K562 (cell line): Measurements from ENCODE around the gene GPR142. TPM values are rescaled to one million over a fixed set of nuclear protein-coding genes. Genes with fewer than 3 reads are reported as not detected.

Experiments
- FOSL1 ChIP-seq: fragments of 200-800 bp; sonication (Bioruptor generic); conservative IDR thresholded peaks from 2 replicates; pipeline ENCODE4 v1.6.1; 2016; ENCODE audit warnings: missing genetic modification characterization, missing compliant biosample characterization
- FOXK1 ChIP-seq: sonication (generic); formaldehyde crosslinking; IDR thresholded peaks from 2 replicates; pipeline ENCODE4 v1.8.0; 2022; ENCODE audit warnings: missing genetic modification reagents, mild to moderate bottlenecking, borderline replicate concordance
- HNRNPL ChIP-seq: fragments of 200-400 bp; formaldehyde crosslinking; IDR thresholded peaks from 2 replicates; pipeline ENCODE4 v1.6.1; 2017; ENCODE audit warnings: low read depth, mild to moderate bottlenecking, low read length
- MCM5 ChIP-seq: fragments of 450-650 bp; IDR thresholded peaks from 2 replicates; pipeline ENCODE4 v1.6.1; 2016; ENCODE audit warnings: low read depth
- MED1 ChIP-seq: sonication (generic); formaldehyde crosslinking; IDR thresholded peaks from 2 replicates; pipeline ENCODE4 v1.8.1; 2023; ENCODE audit warnings: missing genetic modification reagents, borderline replicate concordance
- NRF1 ChIP-seq, 2 experiments: fragments of 450-650 bp; IDR thresholded peaks in 1 of 2; conservative IDR thresholded peaks in 1 of 2; 2 replicates each; pipeline ENCODE4 v1.6.1; 2014; ENCODE audit warnings: mild to moderate bottlenecking in 2 of 2
- PHF8 ChIP-seq: fragments of 200-600 bp; sonication (generic); IDR thresholded peaks from 2 replicates; pipeline ENCODE4 v1.6.1; 2012; ENCODE audit warnings: mixed run types, mild to moderate bottlenecking, inconsistent platforms, low read length, moderate library complexity, borderline replicate concordance
- RCOR1 ChIP-seq, 2 experiments: IDR thresholded peaks; 2 replicates each; pipeline ENCODE4 v1.6.1; 2012; ENCODE audit warnings: low read depth in 2 of 2, low read length in 2 of 2, borderline replicate concordance in 1 of 2, improper control_type of control experiment in 1 of 2
- RHOXF2B ChIP-seq: fragments of 250-450 bp; sonication (Bioruptor Pico); conservative IDR thresholded peaks from 2 replicates; pipeline ENCODE4 v1.5.1; 2021
- SMAD4 ChIP-seq: fragments of 250-450 bp; sonication (Bioruptor Pico); conservative IDR thresholded peaks from 2 replicates; pipeline ENCODE4 v1.8.0; 2021; ENCODE audit warnings: inconsistent platforms, mild to moderate bottlenecking, moderate library complexity
- TSC22D4 ChIP-seq: fragments of 450-650 bp; IDR thresholded peaks from 2 replicates; pipeline ENCODE4 v1.6.1; 2016; ENCODE audit warnings: missing genetic modification characterization, missing biosample characterization, control low read depth
- ZBTB17 ChIP-seq: fragments of 450-650 bp; formaldehyde crosslinking; IDR thresholded peaks from 2 replicates; pipeline ENCODE4 v1.4.0; 2020; ENCODE audit warnings: mild to moderate bottlenecking
- ZKSCAN1 ChIP-seq: fragments of 150-350 bp; IDR thresholded peaks from 2 replicates; pipeline ENCODE4 v1.6.1; 2016; ENCODE audit warnings: low read depth, low read length
- ZNF431 ChIP-seq: sonication (generic); formaldehyde crosslinking; IDR thresholded peaks from 2 replicates; pipeline ENCODE4 v1.8.0; 2022; ENCODE audit warnings: mild to moderate bottlenecking, missing genetic modification reagents
- ZNF444 ChIP-seq: fragments of 250-450 bp; sonication (Bioruptor Pico); IDR thresholded peaks from 2 replicates; pipeline ENCODE4 v1.4.0; 2020; ENCODE audit warnings: mild to moderate bottlenecking, moderate library complexity
- ZNF707 ChIP-seq: fragments of 250-450 bp; sonication (Bioruptor Pico); conservative IDR thresholded peaks from 2 replicates; pipeline ENCODE4 v1.8.0; 2022; ENCODE audit warnings: inconsistent platforms, mild to moderate bottlenecking, moderate library complexity
- polyA plus RNA-seq, 8 experiments: library from polyadenylated mRNA; depleted of rRNA in 4 of 8; stranded (reverse) in 5 of 8; unstranded in 3 of 8; fragments of >200 nt; fragmentation: Nextera tagmentation in 2 of 8; fragmentation: Illumina TruSeq in 1 of 8; extraction: Ambion mirVana in 2 of 8; extraction: Trizol in 1 of 8; gene quantifications; 2 replicates each; pipeline versions ENCODE4 v1.2.1 to v1.2.3, GENCODE V29; 2011 to 2014; ENCODE audit warnings: inconsistent platforms in 1 of 8, missing spikeins in 1 of 8
- total RNA-seq, 7 experiments: library from RNA; depleted of rRNA in 6 of 7; stranded (reverse); fragments of >200 nt in 6 of 7; fragmentation: Illumina TruSeq in 2 of 7; extraction: Trizol in 2 of 7; gene quantifications; 2 replicates each; pipeline versions ENCODE4 v1.2.1 to v1.2.3, GENCODE V29; 2011 to 2021; ENCODE audit warnings: low replicate concordance in 1 of 7
- TF ChIP-seq, protein P1 (sequence below), 3 experiments: fragments of 200-800 bp in 1 of 3; sonication (Bioruptor generic) in 1 of 3; sonication (generic) in 1 of 3; formaldehyde crosslinking in 1 of 3; IDR thresholded peaks; 2 replicates each; pipeline versions ENCODE4 v1.6.1 to v1.8.0; 2016 to 2022; ENCODE audit warnings: mild to moderate bottlenecking in 2 of 3, missing compliant biosample characterization in 2 of 3, missing genetic modification characterization in 2 of 3, missing genetic modification reagents in 1 of 3
- TF ChIP-seq, protein P2 (sequence below), 3 experiments: IDR thresholded peaks in 2 of 3; conservative IDR thresholded peaks in 1 of 3; 2 replicates each; pipeline ENCODE4 v1.5.1; 2011 to 2012; ENCODE audit warnings: low read length in 3 of 3, mild to moderate bottlenecking in 3 of 3, control low read depth in 2 of 3, improper control_type of control experiment in 1 of 3, inconsistent platforms in 1 of 3, low read depth in 1 of 3, mixed read lengths in 1 of 3, moderate library complexity in 1 of 3; ENCODE audit not compliant: insufficient read depth in 2 of 3
- TF ChIP-seq, protein P3 (sequence below): IDR thresholded peaks from 3 replicates; pipeline ENCODE4 v1.6.1; 2011; ENCODE audit warnings: borderline replicate concordance, mild to moderate bottlenecking, moderate library complexity; ENCODE audit not compliant: insufficient read length; ENCODE audit errors: extremely low read depth
- TF ChIP-seq, protein P4 (sequence below): fragments of 250-450 bp; sonication (Bioruptor Pico); IDR thresholded peaks from 2 replicates; pipeline ENCODE4 v1.8.0; 2021; ENCODE audit warnings: borderline replicate concordance, mild to moderate bottlenecking, moderate library complexity; ENCODE audit not compliant: poor library complexity, severe bottlenecking

The GPR142 gene
- total and polyA plus RNA-seq, 9 of the 15 experiments (the other 6 are each of a cell fraction or from before 2014, with no cell fraction given), result not detected

DNA sequence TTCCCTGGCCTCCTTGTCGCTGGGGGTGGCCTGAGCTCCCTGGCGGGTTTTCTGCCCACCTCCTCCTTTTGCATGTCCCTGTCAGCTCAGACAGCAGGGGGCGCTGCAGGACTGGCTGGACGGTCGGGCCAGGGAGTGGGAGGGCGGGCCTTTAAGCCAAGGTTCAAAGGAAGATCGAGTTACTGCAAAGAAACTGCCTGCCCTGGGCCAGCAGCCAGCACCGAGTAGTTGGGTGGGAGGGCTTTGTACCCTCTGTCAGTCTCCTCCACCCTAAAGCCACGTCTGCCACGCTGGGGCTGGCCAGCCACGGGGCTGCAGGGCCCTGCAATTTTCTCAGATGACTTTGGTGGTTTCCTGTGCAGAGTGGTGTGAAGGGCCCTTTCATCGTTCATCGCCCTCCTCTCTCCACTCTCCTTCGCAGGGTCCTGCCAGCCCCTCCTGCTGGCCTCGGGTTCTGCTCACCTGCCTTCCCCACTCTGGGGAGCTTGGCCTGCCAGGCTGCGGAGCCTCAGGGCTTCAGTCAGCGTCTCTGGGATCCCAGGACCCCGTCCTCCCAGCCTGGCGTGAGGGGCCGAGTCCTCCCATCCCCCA lies 12.3 kb downstream of the GPR142 start (continued):
- TF ChIP-seq MED1 (no peak), FOXK1 (CRISPR knock-in tag) (no peak), ZNF707 (CRISPR knock-in tag) (no peak), SMAD4 (CRISPR knock-in tag) (no peak), ZKSCAN1 (no peak), ZNF444 (CRISPR knock-in tag) (no peak), RCOR1 (IDR thresholded peaks at IDR 0.05; ENCODE audit: borderline replicate concordance in 1 of 2, low read depth in 2 of 2, low read length in 2 of 2) (0 out of 4 replicates have a peak, but pooled peaks of 1 of the 2 experiments have one; percentile 23), PHF8 (no peak), ZNF431 (CRISPR knock-in tag) (no peak), RHOXF2B (no peak), TSC22D4 (no peak), FOSL1 (tag) (no peak), ZBTB17 (0 out of 2 replicates have a peak, but pooled peaks have one; percentile 13), NRF1 (conservative IDR thresholded peaks at IDR 0.05 in 1 of 2, IDR thresholded peaks at IDR 0.05 in 1 of 2) (no peak), MCM5 (no peak), HNRNPL (no peak)
- TF ChIP-seq, protein P1, sequence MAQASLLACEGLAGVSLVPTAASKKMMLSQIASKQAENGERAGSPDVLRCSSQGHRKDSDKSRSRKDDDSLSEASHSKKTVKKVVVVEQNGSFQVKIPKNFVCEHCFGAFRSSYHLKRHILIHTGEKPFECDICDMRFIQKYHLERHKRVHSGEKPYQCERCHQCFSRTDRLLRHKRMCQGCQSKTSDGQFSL (CRISPR knock-in tag; IDR thresholded peaks at IDR 0.05), result peak; percentile 65
- TF ChIP-seq, protein P1 (tag; IDR thresholded peaks at IDR 0.05), result no peak
- TF ChIP-seq, protein P2, sequence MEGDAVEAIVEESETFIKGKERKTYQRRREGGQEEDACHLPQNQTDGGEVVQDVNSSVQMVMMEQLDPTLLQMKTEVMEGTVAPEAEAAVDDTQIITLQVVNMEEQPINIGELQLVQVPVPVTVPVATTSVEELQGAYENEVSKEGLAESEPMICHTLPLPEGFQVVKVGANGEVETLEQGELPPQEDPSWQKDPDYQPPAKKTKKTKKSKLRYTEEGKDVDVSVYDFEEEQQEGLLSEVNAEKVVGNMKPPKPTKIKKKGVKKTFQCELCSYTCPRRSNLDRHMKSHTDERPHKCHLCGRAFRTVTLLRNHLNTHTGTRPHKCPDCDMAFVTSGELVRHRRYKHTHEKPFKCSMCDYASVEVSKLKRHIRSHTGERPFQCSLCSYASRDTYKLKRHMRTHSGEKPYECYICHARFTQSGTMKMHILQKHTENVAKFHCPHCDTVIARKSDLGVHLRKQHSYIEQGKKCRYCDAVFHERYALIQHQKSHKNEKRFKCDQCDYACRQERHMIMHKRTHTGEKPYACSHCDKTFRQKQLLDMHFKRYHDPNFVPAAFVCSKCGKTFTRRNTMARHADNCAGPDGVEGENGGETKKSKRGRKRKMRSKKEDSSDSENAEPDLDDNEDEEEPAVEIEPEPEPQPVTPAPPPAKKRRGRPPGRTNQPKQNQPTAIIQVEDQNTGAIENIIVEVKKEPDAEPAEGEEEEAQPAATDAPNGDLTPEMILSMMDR (IDR thresholded peaks at IDR 0.05 in 2 of 3, conservative IDR thresholded peaks at IDR 0.05 in 1 of 3; ENCODE audit: insufficient read depth in 2 of 3, low read depth in 1 of 3, low read length in 3 of 3), result peak; percentile 91 to 95 (median 95)
- TF ChIP-seq, protein P3, sequence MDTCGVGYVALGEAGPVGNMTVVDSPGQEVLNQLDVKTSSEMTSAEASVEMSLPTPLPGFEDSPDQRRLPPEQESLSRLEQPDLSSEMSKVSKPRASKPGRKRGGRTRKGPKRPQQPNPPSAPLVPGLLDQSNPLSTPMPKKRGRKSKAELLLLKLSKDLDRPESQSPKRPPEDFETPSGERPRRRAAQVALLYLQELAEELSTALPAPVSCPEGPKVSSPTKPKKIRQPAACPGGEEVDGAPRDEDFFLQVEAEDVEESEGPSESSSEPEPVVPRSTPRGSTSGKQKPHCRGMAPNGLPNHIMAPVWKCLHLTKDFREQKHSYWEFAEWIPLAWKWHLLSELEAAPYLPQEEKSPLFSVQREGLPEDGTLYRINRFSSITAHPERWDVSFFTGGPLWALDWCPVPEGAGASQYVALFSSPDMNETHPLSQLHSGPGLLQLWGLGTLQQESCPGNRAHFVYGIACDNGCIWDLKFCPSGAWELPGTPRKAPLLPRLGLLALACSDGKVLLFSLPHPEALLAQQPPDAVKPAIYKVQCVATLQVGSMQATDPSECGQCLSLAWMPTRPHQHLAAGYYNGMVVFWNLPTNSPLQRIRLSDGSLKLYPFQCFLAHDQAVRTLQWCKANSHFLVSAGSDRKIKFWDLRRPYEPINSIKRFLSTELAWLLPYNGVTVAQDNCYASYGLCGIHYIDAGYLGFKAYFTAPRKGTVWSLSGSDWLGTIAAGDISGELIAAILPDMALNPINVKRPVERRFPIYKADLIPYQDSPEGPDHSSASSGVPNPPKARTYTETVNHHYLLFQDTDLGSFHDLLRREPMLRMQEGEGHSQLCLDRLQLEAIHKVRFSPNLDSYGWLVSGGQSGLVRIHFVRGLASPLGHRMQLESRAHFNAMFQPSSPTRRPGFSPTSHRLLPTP, result no peak
- TF ChIP-seq, protein P4, sequence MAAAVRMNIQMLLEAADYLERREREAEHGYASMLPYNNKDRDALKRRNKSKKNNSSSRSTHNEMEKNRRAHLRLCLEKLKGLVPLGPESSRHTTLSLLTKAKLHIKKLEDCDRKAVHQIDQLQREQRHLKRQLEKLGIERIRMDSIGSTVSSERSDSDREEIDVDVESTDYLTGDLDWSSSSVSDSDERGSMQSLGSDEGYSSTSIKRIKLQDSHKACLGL (CRISPR knock-in tag), result no peak
